SU-DHL-6 (cell line): ENCODE measurements around the gene HECTD2.

ENCODE experiments used
- H2AFZ ChIP-seq: fragments of 200-600 bp; sonication (generic); 2 replicates; pipeline ENCODE4 v1.6.1; 2014; ENCODE audit warnings: low read depth, mild to moderate bottlenecking, moderate library complexity, mixed read lengths, antibody characterized with exemption, low read length; ENCODE audit not compliant: severe bottlenecking
- H3F3A ChIP-seq: fragments of 200-600 bp; shearing (Covaris generic); 2 replicates; pipeline ENCODE4 v1.6.0; 2016; ENCODE audit warnings: antibody characterized with exemption, mild to moderate bottlenecking; ENCODE audit not compliant: insufficient read depth
- H3K27ac ChIP-seq: fragments of 200-600 bp; sonication (generic); 2 replicates; pipeline ENCODE4 v1.5.1; 2016; ENCODE audit warnings: low read depth, mild to moderate bottlenecking, low read length, moderate library complexity, mixed read lengths
- H3K27me3 ChIP-seq: fragments of 200-600 bp; sonication (generic), shearing (Covaris generic); 2 replicates; pipeline ENCODE4 v1.6.0; 2014; ENCODE audit warnings: mild to moderate bottlenecking, low read length
- H3K36me3 ChIP-seq: fragments of 200-600 bp; sonication (generic); 2 replicates; pipeline ENCODE4 v1.6.1; 2014; ENCODE audit warnings: mild to moderate bottlenecking, low read length, mixed read lengths
- H3K4me2 ChIP-seq: fragments of 300-600, 200-600 bp; shearing (Covaris generic), sonication (generic); 2 replicates; pipeline ENCODE4 v1.6.0; 2014; ENCODE audit warnings: low read length, low read depth, mild to moderate bottlenecking; ENCODE audit not compliant: poor library complexity, severe bottlenecking
- H3K4me3 ChIP-seq: fragments of 200-600 bp; sonication (generic); 2 replicates; pipeline ENCODE4 v1.5.1; 2014; ENCODE audit warnings: antibody characterized with exemption, low read length, mild to moderate bottlenecking, mixed read lengths; ENCODE audit not compliant: insufficient read depth, poor library complexity, severe bottlenecking
- H3K79me2 ChIP-seq: fragments of 200-600 bp; sonication (generic); 2 replicates; pipeline ENCODE4 v1.6.1; 2014; ENCODE audit warnings: mild to moderate bottlenecking, low read length, moderate library complexity; ENCODE audit not compliant: insufficient read depth
- H3K9ac ChIP-seq: fragments of 200-600 bp; sonication (generic); 2 replicates; pipeline ENCODE4 v1.7.0; 2014; ENCODE audit warnings: mild to moderate bottlenecking, low read length
- H3K9me2 ChIP-seq: fragments of 200-600 bp; sonication (generic); replicated peaks from 2 replicates; pipeline ENCODE4 v1.6.1; 2014; ENCODE audit warnings: low read length; ENCODE audit not compliant: insufficient read depth
- H3K9me3 ChIP-seq: fragments of 200-600 bp; sonication (generic); 2 replicates; pipeline ENCODE4 v1.6.1; 2014; ENCODE audit warnings: low read length, mixed read lengths; ENCODE audit not compliant: insufficient read depth
- H4K20me1 ChIP-seq: fragments of 200-600 bp; sonication (generic); 2 replicates; pipeline ENCODE4 v1.6.1; 2014; ENCODE audit warnings: low read depth, mild to moderate bottlenecking, antibody characterized with exemption, low read length, moderate library complexity, mixed read lengths
- EZH2phosphoT487 ChIP-seq: fragments of 200-600 bp; sonication (generic), shearing (Covaris generic); conservative IDR thresholded peaks from 2 replicates; pipeline ENCODE4 v1.6.1; 2018; ENCODE audit warnings: mild to moderate bottlenecking, antibody characterized with exemption, low read length, moderate library complexity, mixed read lengths
- TF ChIP-seq, protein P1 (sequence below): fragments of 200-600 bp; sonication (generic); IDR thresholded peaks from one replicate; pipeline ENCODE4 v1.5.1; 2017; ENCODE audit warnings: antibody characterized with exemption, mild to moderate bottlenecking, low read length, moderate library complexity; ENCODE audit not compliant: insufficient read depth, poor library complexity, severe bottlenecking

Gene HECTD2

DNA sequence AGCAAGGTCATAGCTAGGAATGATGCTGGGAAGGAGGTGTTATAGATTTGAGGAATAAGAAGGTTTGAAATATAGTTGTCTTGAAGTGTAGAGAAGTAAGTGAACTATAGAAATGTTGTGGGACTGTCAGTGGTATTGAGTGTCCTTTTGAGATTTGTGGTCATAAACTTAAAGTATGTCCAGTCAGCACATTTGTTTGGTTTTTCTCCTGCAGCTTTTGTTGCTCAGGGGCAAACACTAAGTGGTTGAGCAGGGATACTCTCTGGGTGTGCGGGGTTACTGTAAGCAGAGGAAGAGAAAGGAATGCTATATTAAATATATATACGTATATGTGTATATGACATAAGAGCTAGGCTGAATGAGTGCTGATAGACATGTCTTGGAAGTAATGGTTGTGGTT is 67.1 kb downstream of the HECTD2 start:
- Histone ChIP-seq H3K9me3 (no peaks in the 10 kb centered on the region), H3K27me3 (no peaks in the 10 kb centered on the region), H3K4me2 (no peak overlapping the region), H2AFZ (no peak overlapping the region), H3K79me2 (no peaks in the 10 kb centered on the region), H3K9me2 (no peaks in the 10 kb centered on the region), H4K20me1 (no peaks in the 10 kb centered on the region), H3K27ac (no peak overlapping the region), H3K9ac (no peak overlapping the region), H3F3A (no peaks in the 10 kb centered on the region), H3K36me3 (no peaks in the 10 kb centered on the region), H3K4me3 (no peak overlapping the region)
- no peak for TF ChIP-seq EZH2phosphoT487
- TF ChIP-seq, protein P1, sequence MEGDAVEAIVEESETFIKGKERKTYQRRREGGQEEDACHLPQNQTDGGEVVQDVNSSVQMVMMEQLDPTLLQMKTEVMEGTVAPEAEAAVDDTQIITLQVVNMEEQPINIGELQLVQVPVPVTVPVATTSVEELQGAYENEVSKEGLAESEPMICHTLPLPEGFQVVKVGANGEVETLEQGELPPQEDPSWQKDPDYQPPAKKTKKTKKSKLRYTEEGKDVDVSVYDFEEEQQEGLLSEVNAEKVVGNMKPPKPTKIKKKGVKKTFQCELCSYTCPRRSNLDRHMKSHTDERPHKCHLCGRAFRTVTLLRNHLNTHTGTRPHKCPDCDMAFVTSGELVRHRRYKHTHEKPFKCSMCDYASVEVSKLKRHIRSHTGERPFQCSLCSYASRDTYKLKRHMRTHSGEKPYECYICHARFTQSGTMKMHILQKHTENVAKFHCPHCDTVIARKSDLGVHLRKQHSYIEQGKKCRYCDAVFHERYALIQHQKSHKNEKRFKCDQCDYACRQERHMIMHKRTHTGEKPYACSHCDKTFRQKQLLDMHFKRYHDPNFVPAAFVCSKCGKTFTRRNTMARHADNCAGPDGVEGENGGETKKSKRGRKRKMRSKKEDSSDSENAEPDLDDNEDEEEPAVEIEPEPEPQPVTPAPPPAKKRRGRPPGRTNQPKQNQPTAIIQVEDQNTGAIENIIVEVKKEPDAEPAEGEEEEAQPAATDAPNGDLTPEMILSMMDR: no peak

DNA sequence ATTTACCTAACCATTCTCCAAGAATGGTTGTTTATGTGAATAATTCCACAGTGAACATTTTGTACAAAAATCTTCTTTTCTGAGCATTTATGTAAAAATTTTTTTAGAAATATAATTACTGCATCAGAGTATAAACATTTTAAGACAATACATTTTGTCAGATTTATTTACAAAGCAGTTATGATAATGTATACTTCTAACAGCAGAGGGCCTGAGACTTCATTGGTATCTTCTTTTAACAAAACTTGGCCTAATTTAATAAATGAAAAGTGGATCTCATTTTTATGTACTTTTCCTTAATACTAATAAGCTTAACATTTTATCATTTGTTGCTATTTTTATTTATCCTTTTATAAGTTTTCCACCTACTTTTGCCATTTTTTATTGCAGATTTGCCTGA is 69.4 kb downstream of the HECTD2 start:
- no peak overlapping the region for H2AFZ ChIP-seq

DNA sequence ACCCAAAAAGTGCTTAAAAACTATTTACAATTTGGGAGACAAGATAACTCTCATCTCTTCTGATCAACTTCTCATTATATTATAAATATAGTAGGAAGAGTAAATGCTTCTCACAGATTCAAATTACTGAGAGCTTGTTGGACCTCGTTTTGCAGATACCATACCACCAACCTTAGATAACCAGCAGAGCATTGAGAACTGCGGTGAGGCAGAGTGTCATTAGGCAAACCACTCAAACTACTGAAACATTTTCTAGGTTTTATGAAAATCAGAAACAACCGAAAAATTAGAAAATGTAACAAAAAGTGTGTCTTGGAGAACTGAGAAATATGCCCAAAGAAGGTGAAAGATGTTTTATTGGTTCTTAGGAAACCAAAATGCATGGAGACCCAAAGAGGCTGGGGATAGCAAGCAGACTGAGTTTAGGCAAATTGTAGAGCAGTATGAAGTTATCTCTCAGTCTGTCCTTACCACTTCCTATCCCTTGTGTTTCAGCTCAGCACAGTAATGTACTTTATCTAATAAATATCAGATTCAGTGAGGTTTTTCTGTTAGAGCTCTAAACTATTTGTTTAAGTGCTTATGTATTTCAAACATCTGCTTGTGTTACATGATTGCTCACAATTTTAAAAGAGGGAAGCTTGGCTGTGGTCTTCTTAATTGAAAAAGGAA is 77.9 kb downstream of the HECTD2 start:
- Histone ChIP-seq H2AFZ (no peak overlapping the region), H3K9ac (no peak overlapping the region), H3K4me3 (no peak overlapping the region), H4K20me1 (no peaks in the 10 kb centered on the region), H3K4me2 (no peak overlapping the region), H3K27me3 (no peaks in the 10 kb centered on the region; the same call in 1 of the 2 replicates), H3K9me2 (no peaks in the 10 kb centered on the region), H3K9me3 (no peaks in the 10 kb centered on the region), H3F3A (no peaks in the 10 kb centered on the region), H3K36me3 (no peaks in the 10 kb centered on the region), H3K27ac (no peak overlapping the region), H3K79me2 (no peaks in the 10 kb centered on the region)
- TF ChIP-seq, protein P1: no peak
- TF ChIP-seq EZH2phosphoT487: no peak

More for the DNA sequence above, 69.4 kb downstream of the HECTD2 start:
- no peaks in the 10 kb centered on the region for H3K27me3 ChIP-seq
- no peaks in the 10 kb centered on the region for H3K79me2 ChIP-seq
- no peaks in the 10 kb centered on the region for H3K36me3 ChIP-seq
- H4K20me1 ChIP-seq: no peaks in the 10 kb centered on the region
- H3K4me3 ChIP-seq: no peak overlapping the region
- no peaks in the 10 kb centered on the region for H3K9me2 ChIP-seq
- no peak overlapping the region for H3K4me2 ChIP-seq
- H3K9ac ChIP-seq: no peak overlapping the region
- no peak overlapping the region for H3K27ac ChIP-seq
- no peaks in the 10 kb centered on the region for H3K9me3 ChIP-seq
- H3F3A ChIP-seq: no peaks in the 10 kb centered on the region
- TF ChIP-seq EZH2phosphoT487: no peak
- TF ChIP-seq, protein P1: no peak
